Measurements from ENCODE around the gene GRIA4.
"Not testable (repeated sequence)": the region's sequence is repeated elsewhere in the genome, so short reads cannot be mapped to it uniquely, and the experiment has no call there.

GRIA4 gene

GRCh38 chr11:105723269-105723668 lies 113.4 kb downstream of the GRIA4 start:
- DNase-seq = no peak

GRCh38 chr11:105732611-105733010 lies 122.7 kb downstream of the GRIA4 start:
- DNase-seq = no peak

GRCh38 chr11:105734426-105734825 lies 124.6 kb downstream of the GRIA4 start:
- DNase-seq = no peak

GRCh38 chr11:105738251-105738650 lies 128.4 kb downstream of the GRIA4 start:
- no peak for DNase-seq

GRCh38 chr11:105738986-105739795 lies 129.3 kb downstream of the GRIA4 start:
- no peak for DNase-seq

- no peak for DNase-seq
These were observed 130.5 kb downstream of the GRIA4 start for GRCh38 chr11:105740164-105740903.

GRCh38 chr11:105741488-105742020 lies 131.7 kb downstream of the GRIA4 start:
- DNase-seq = no peak

- no peak for DNase-seq
These were observed 144.4 kb downstream of the GRIA4 start for GRCh38 chr11:105754260-105754659.

- no peak for DNase-seq
These were observed 144.8 kb downstream of the GRIA4 start for GRCh38 chr11:105754716-105755115.

- no peak for DNase-seq
These were observed 147.2 kb downstream of the GRIA4 start for GRCh38 chr11:105757107-105757506.

GRCh38 chr11:105763594-105763993 lies 153.7 kb downstream of the GRIA4 start:
- no peak for DNase-seq

GRCh38 chr11:105767931-105768330 lies 158.1 kb downstream of the GRIA4 start:
- no peak for DNase-seq

- no peak for DNase-seq
These were observed 159.8 kb downstream of the GRIA4 start for GRCh38 chr11:105769627-105770026.

- DNase-seq = not testable (repeated sequence)
These were observed 163.6 kb downstream of the GRIA4 start for GRCh38 chr11:105773452-105773851.

- no peak for DNase-seq
These were observed 165.0 kb downstream of the GRIA4 start for GRCh38 chr11:105774899-105775298.

GRCh38 chr11:105780781-105781525 lies 171.1 kb downstream of the GRIA4 start:
- DNase-seq = no peak

- no peak for DNase-seq
These were observed 171.9 kb downstream of the GRIA4 start for GRCh38 chr11:105781807-105782206.

- no peak for DNase-seq
These were observed 173.3 kb downstream of the GRIA4 start for GRCh38 chr11:105783216-105783615.

- DNase-seq = not testable (repeated sequence)
These were observed 176.0 kb downstream of the GRIA4 start for GRCh38 chr11:105785850-105786249.

- no peak for DNase-seq
These were observed 176.9 kb downstream of the GRIA4 start for GRCh38 chr11:105786741-105787140.

GRCh38 chr11:105789579-105790420 lies 179.9 kb downstream of the GRIA4 start:
- DNase-seq = no peak

GRCh38 chr11:105790840-105791239 lies 181.0 kb downstream of the GRIA4 start:
- no peak for DNase-seq

Measured in islet precursor cell (in vitro differentiated cells).